ENCODE results near the gene TMCO6.
"Not testable (repeated sequence)": the region's sequence is repeated elsewhere in the genome, so short reads cannot be mapped to it uniquely, and the experiment has no call there.

The TMCO6 gene

GRCh38 chr5:140631036-140631417 lies 8.2 kb upstream of the TMCO6 start:
- DNase-seq = no peak

- DNase-seq = no peak
These were observed 7.4 kb upstream of the TMCO6 start for GRCh38 chr5:140631831-140632365.

- DNase-seq = peak; percentile 29
These were observed 6.8 kb upstream of the TMCO6 start for GRCh38 chr5:140632366-140633020.

GRCh38 chr5:140633021-140633471 lies 6.2 kb upstream of the TMCO6 start, which contains the start of gene CD14:
Gene CD14 (minus strand): TSS chr5:140633175. CDS start chr5:140633071, 104 bp downstream.
- peak; percentile 27 for DNase-seq

GRCh38 chr5:140633501-140633900 lies 5.8 kb upstream of the TMCO6 start:
- no peak for DNase-seq

- no peak for DNase-seq
These were observed 5.1 kb upstream of the TMCO6 start for GRCh38 chr5:140634103-140634502.

- no peak for DNase-seq
These were observed 3.7 kb upstream of the TMCO6 start for GRCh38 chr5:140635291-140636257.

GRCh38 chr5:140637371-140638100 lies 1.7 kb upstream of the TMCO6 start:
- DNase-seq = no peak

GRCh38 chr5:140638898-140639147 lies 428 bp upstream of the TMCO6 start:
- DNase-seq = not testable (repeated sequence)

GRCh38 chr5:140641716-140642115 lies 2.5 kb downstream of the TMCO6 start:
- DNase-seq = no peak

- DNase-seq = no peak
These were observed 3.5 kb downstream of the TMCO6 start for GRCh38 chr5:140642718-140643117.

GRCh38 chr5:140647042-140647419 lies 7.8 kb downstream of the TMCO6 start:
- no peak for DNase-seq

GRCh38 chr5:140658870-140659269 lies 19.6 kb downstream of the TMCO6 start:
- DNase-seq = no peak

- not testable (repeated sequence) for DNase-seq
These were observed 21.1 kb downstream of the TMCO6 start for GRCh38 chr5:140660371-140660770.

- DNase-seq = no peak
These were observed 24.7 kb downstream of the TMCO6 start for GRCh38 chr5:140664030-140664358.

GRCh38 chr5:140664359-140665119 lies 25.3 kb downstream of the TMCO6 start, which contains the start of gene WDR55:
Gene WDR55 (plus strand): TSS chr5:140664904. CDS start chr5:140664913, 9 bp downstream.
- peak; percentile 93 for DNase-seq

- DNase-seq = not testable (repeated sequence)
These were observed 31.8 kb downstream of the TMCO6 start for GRCh38 chr5:140671035-140671434.

- DNase-seq = no peak
These were observed 32.3 kb downstream of the TMCO6 start for GRCh38 chr5:140671472-140672125.

GRCh38 chr5:140672455-140673186 lies 33.4 kb downstream of the TMCO6 start:
- peak; percentile 38 for DNase-seq

GRCh38 chr5:140673187-140673976 lies 34.1 kb downstream of the TMCO6 start, which contains the start of gene DND1:
Gene DND1 (minus strand): TSS chr5:140673576. CDS start chr5:140673542, 34 bp downstream.
- DNase-seq = no peak
